ENCODE measurements around the gene LRRC75B. TPM values are rescaled to one million over a fixed set of nuclear protein-coding genes. Genes with fewer than 3 reads are reported as not detected.

Gene LRRC75B
- total RNA-seq, 1 donor from 2014 or later, result 10.2 TPM

DNA sequence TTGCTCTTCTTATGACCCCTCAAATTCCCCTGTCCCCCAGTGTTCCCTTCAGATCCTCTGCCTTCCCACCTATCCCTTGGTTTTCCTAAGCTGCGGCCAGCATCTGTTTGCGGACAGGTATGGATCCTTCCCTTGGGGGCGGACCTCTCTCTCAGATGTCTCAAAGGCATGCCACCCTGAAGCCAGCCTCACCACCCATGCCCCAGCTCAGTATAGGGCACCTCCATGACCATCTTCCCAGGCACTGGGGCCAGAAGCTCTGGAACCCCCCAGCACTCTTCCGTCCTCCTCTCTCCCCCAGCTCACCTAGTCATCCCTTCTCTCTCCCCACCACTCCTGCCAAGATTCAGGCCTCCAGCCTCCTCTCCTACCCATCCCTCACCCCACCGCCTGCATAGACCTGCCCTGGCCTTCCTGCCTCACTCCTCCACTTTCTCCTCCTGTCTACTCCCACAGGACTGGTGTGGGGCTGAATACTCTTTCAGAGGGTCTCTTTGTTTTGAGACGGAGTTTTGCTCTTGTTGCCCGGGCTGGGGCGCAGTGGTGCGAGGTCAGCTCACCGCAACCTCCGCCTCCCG, 2.2 kb downstream of the LRRC75B start:
- peaks cover 30% of the 10 kb centered on the region for H3K36me3 ChIP-seq
- intact Hi-C loops (cut with DNase I), result no loop called here
- H3K4me3 ChIP-seq, result no peak overlapping the region
- no peaks in the 10 kb centered on the region for H3K27me3 ChIP-seq (ENCODE audit: low read depth)
- no peaks in the 10 kb centered on the region for H3K9me3 ChIP-seq
- H3K4me1 ChIP-seq, result peaks cover 16% of the 10 kb centered on the region
- no peak for ATAC-seq
- H3K27ac ChIP-seq, result no peak overlapping the region
- DNase-seq, result no peak
- TF ChIP-seq, protein P1, sequence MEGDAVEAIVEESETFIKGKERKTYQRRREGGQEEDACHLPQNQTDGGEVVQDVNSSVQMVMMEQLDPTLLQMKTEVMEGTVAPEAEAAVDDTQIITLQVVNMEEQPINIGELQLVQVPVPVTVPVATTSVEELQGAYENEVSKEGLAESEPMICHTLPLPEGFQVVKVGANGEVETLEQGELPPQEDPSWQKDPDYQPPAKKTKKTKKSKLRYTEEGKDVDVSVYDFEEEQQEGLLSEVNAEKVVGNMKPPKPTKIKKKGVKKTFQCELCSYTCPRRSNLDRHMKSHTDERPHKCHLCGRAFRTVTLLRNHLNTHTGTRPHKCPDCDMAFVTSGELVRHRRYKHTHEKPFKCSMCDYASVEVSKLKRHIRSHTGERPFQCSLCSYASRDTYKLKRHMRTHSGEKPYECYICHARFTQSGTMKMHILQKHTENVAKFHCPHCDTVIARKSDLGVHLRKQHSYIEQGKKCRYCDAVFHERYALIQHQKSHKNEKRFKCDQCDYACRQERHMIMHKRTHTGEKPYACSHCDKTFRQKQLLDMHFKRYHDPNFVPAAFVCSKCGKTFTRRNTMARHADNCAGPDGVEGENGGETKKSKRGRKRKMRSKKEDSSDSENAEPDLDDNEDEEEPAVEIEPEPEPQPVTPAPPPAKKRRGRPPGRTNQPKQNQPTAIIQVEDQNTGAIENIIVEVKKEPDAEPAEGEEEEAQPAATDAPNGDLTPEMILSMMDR (IDR thresholded peaks at IDR 0.05), result no peak

DNA sequence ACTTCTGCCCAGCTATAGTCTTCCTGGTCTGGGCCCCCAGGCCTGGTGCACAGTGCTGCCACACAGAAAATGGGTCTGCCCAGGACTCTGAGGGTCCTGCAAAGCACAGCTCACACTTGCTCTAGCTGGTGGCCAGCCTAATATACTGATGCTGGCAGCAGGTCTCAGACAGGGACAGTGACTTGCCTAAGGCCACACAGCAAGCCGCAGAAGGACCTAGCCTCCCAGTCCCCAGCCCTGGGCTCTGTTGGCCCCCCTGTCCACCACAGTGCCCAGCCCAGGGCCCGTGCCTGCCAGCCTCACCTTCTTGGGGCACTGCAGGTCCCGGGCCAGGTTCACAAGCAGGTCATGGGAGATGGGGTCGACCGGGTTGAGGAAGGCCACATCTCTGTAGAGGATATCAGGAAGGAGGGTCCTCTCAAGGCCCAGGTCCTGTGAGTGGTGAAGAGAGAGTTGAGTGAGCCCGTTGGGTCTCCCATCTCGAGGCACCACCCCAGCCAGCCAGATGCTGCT, 3.3 kb downstream of the LRRC75B start:
- H3K36me3 ChIP-seq, result peaks cover 31% of the 10 kb centered on the region
- peaks cover 16% of the 10 kb centered on the region for H3K4me1 ChIP-seq
- ATAC-seq (no peak), DNase-seq (no peak)
- H3K27ac ChIP-seq, result no peak overlapping the region
- TF ChIP-seq, protein P1 (IDR thresholded peaks at IDR 0.05), result no peak
- intact Hi-C loops (cut with DNase I), result no loop called here
- H3K9me3 ChIP-seq, result no peaks in the 10 kb centered on the region
- no peaks in the 10 kb centered on the region for H3K27me3 ChIP-seq (ENCODE audit: low read depth)
- no peak overlapping the region for H3K4me3 ChIP-seq

DNA sequence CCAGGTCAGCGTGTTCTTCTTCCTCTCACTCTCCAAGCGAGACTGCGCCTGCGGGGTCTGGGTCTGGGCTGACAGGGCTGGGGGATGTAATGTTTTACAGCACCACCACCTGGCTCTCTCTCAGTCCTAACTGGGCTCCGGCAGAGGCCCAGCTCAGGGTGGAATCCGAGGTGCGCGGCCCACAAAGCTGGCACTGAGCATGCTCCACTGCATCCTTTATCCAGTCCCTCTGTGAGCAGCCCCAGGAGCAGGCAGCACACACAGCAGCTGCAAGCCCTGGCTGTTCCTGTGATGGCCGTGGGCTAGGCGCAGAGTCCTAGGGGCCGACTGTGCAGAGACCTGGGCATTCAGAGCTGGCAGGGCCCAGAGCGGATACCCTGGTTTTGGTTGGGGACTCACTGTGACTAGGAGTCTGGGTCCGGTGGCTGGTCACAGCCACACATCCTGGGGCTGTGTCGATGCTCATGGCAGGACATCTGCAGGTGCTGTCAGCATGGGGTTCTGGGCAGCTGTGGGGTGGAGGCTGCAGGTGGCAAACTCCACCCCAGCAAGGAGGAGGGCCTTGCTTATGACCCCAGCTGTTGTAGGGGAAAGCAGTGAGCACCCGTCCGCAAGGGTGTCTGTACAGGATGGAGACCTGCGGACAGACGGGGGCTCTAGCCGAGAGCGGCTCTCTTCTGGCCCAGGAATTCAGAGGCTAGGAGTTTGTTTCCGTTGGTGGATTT, 4.0 kb downstream of the LRRC75B start:
- TF ChIP-seq, protein P1 (IDR thresholded peaks at IDR 0.05), result no peak
- Histone ChIP-seq H3K4me1 (peaks cover 20% of the 10 kb centered on the region), H3K36me3 (peaks cover 31% of the 10 kb centered on the region), H3K27me3 (ENCODE audit: low read depth) (no peaks in the 10 kb centered on the region), H3K27ac (no peak overlapping the region), H3K4me3 (no peak overlapping the region), H3K9me3 (no peaks in the 10 kb centered on the region)
- DNase-seq (no peak), ATAC-seq (no peak)
- intact Hi-C loops (cut with DNase I), result no loop called here

DNA sequence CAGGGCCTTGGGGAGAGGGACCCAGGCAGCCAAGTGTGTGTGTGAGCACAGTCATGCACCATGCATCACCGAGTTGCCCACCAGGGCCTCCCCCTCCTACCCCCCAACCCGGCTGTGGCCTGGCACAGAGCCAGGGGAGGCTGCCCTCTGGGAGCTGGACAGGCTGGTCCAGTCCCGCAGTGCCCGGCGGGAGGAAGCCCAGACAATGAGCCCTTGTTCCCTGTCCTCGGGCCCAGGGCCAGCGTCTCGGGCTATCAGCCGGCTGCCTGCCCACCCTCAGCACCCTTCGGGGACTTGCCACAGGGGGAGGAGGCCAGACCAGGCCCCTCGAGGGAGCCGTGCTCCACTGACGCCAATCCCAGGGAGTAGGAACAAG, 4.5 kb downstream of the LRRC75B start:
- no peak for ATAC-seq
- no peaks in the 10 kb centered on the region for H3K27me3 ChIP-seq (ENCODE audit: low read depth)
- H3K4me3 ChIP-seq, result no peak overlapping the region
- TF ChIP-seq, protein P1 (IDR thresholded peaks at IDR 0.05), result no peak
- no peak overlapping the region for H3K27ac ChIP-seq
- H3K9me3 ChIP-seq, result no peaks in the 10 kb centered on the region
- H3K36me3 ChIP-seq, result peaks cover 31% of the 10 kb centered on the region
- DNase-seq, result no peak
- H3K4me1 ChIP-seq, result peaks cover 20% of the 10 kb centered on the region
- intact Hi-C loops (cut with DNase I), result no loop called here

GRCh38 chr22:24587948-24588347, 4.9 kb downstream of the LRRC75B start:
- TF ChIP-seq, protein P1 (IDR thresholded peaks at IDR 0.05), result no peak
- Histone ChIP-seq H3K9me3 (no peaks in the 10 kb centered on the region), H3K36me3 (peaks cover 31% of the 10 kb centered on the region), H3K4me3 (no peak overlapping the region), H3K27me3 (ENCODE audit: low read depth) (no peaks in the 10 kb centered on the region), H3K27ac (no peak overlapping the region), H3K4me1 (peaks cover 22% of the 10 kb centered on the region)
- intact Hi-C loops (cut with DNase I), result no loop called here
- ATAC-seq (no peak), DNase-seq (no peak)

Data from lower lobe of right lung (tissue), 2 donors.